NOMO-1 treated with dmso at 0.1 percent for 144 hours (cell line): ENCODE data around the gene ZDHHC14.

Experiments used
- DNase-seq: peaks from one replicate; lab custom pipeline; 2025; ENCODE audit not compliant: unreplicated experiment; lab: John Stamatoyannopoulos, UW

Gene ZDHHC14

GRCh38 chr6:157613011-157613522, 232.1 kb downstream of the ZDHHC14 start:
- DNase-seq = peak; percentile 38

- DNase-seq = peak; percentile 58
Observed at GRCh38 chr6:157614026-157614568, 233.1 kb downstream of the ZDHHC14 start.

GRCh38 chr6:157615420-157615769, 234.4 kb downstream of the ZDHHC14 start:
- peak; percentile 56 for DNase-seq

- no peak for DNase-seq
Observed at GRCh38 chr6:157615951-157616350, 235.0 kb downstream of the ZDHHC14 start.

- no peak for DNase-seq
Observed at GRCh38 chr6:157620944-157621343, 240.0 kb downstream of the ZDHHC14 start.

GRCh38 chr6:157621406-157621805, 240.4 kb downstream of the ZDHHC14 start:
- DNase-seq = no peak

GRCh38 chr6:157622427-157622826, 241.4 kb downstream of the ZDHHC14 start:
- DNase-seq = no peak

GRCh38 chr6:157625111-157625510, 244.1 kb downstream of the ZDHHC14 start:
- DNase-seq = no peak

- DNase-seq = no peak
Observed at GRCh38 chr6:157625764-157626163, 244.8 kb downstream of the ZDHHC14 start.

GRCh38 chr6:157627195-157627966, 246.4 kb downstream of the ZDHHC14 start:
- DNase-seq = no peak

- DNase-seq = no peak
Observed at GRCh38 chr6:157628463-157628862, 247.5 kb downstream of the ZDHHC14 start.

GRCh38 chr6:157629220-157629619, 248.2 kb downstream of the ZDHHC14 start:
- DNase-seq = peak; percentile 15

GRCh38 chr6:157630463-157631080, 249.6 kb downstream of the ZDHHC14 start:
- DNase-seq = no peak

GRCh38 chr6:157631412-157631811, 250.4 kb downstream of the ZDHHC14 start:
- DNase-seq = no peak

GRCh38 chr6:157631838-157632614, 251.0 kb downstream of the ZDHHC14 start:
- DNase-seq = no peak

- no peak for DNase-seq
Observed at GRCh38 chr6:157632821-157633220, 251.8 kb downstream of the ZDHHC14 start.

GRCh38 chr6:157634546-157634945, 253.6 kb downstream of the ZDHHC14 start:
- no peak for DNase-seq

- no peak for DNase-seq
Observed at GRCh38 chr6:157635388-157636244, 254.6 kb downstream of the ZDHHC14 start.

GRCh38 chr6:157637516-157637915, 256.5 kb downstream of the ZDHHC14 start:
- no peak for DNase-seq

- DNase-seq = no peak
Observed at GRCh38 chr6:157637941-157638662, 257.1 kb downstream of the ZDHHC14 start.
